Measurements from ENCODE around the gene DPCD.

DPCD gene

DNA sequence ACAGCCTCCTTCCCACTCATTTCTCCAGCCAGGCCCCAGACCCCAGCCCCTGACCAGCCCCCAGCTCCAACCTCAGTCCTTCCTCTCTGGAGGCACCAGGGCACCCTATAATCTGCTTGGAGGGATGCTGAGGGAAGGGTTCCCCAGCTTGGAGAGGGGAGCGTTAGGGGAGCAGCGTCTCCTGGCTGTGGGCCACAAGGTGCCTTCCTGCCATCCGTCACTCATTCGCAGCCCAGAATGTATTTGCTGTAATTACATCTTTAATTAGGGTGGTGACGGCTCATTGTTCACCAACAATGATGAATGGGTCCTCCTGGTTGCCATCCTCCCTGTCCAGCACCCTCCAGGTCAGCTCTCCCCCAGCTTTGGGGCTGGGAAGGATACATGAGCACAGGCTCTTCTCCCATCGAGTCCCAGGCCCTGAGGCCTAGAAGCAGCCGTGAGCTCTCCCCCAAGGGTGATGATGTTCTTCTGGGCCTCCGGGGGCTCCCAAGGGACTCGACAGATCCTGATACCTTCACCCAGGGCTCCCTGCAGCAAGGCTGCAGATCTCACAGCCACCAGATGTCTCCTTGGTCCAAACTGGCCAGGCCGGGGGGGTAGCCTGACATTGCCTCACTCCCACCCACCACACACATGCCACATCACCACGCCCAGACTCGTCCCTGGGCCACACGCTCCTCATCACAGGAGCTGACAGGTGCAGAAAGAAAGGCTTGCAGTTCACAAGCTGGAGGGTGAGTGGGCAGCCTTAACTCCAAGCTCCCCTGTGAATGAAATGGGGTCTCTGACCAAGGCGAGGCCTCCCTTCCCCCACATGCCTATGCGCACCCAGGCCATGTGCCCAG is 26.8 kb upstream of the DPCD start:
- Histone ChIP-seq H3K9ac (ENCODE audit: low read length) (no peak overlapping the region), H3K9me3 (ENCODE audit: control insufficient read depth, insufficient read depth, low read depth, low read length) (no peaks in the 10 kb centered on the region), H3K27ac (ENCODE audit: low read depth, low read length) (no peak overlapping the region), H3K36me3 (ENCODE audit: control insufficient read depth, insufficient read depth, low read length) (no peaks in the 10 kb centered on the region), H3K4me1 (ENCODE audit: control insufficient read depth, insufficient read depth, low read length) (peaks cover 13% of the 10 kb centered on the region), H3K4me3 (ENCODE audit: low read depth, low read length) (no peak overlapping the region), H3K27me3 (ENCODE audit: control insufficient read depth, insufficient read depth, low read length) (peaks cover 15% of the 10 kb centered on the region)

DNA sequence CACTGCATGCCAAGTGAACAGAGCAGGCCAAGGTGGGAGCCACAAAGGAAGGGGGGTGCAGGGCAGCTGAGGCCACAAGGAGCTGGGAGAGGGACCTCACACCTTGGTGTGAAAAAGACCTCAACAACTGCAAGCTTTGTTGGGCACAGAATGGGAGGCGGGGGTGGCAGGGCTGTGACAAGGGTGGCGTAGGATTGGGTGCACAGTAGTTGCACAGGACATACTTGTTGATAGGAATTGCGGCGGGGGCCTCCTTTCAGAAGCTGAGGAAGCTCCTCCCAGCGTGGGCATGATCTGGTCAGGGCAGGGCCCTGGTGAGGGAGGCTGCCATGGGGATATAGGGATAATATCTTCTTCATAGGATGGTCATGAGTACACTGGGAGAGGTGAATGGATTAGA is 25.9 kb upstream of the DPCD start:
- no peak overlapping the region for H3K4me3 ChIP-seq (ENCODE audit: low read depth, low read length)
- peaks cover 14% of the 10 kb centered on the region for H3K4me1 ChIP-seq (ENCODE audit: control insufficient read depth, insufficient read depth, low read length)
- H3K27me3 ChIP-seq (ENCODE audit: control insufficient read depth, insufficient read depth, low read length): peaks cover 24% of the 10 kb centered on the region
- H3K36me3 ChIP-seq (ENCODE audit: control insufficient read depth, insufficient read depth, low read length): no peaks in the 10 kb centered on the region
- H3K27ac ChIP-seq (ENCODE audit: low read depth, low read length): no peak overlapping the region
- no peaks in the 10 kb centered on the region for H3K9me3 ChIP-seq (ENCODE audit: control insufficient read depth, insufficient read depth, low read depth, low read length)
- H3K9ac ChIP-seq (ENCODE audit: low read length): no peak overlapping the region

DNA sequence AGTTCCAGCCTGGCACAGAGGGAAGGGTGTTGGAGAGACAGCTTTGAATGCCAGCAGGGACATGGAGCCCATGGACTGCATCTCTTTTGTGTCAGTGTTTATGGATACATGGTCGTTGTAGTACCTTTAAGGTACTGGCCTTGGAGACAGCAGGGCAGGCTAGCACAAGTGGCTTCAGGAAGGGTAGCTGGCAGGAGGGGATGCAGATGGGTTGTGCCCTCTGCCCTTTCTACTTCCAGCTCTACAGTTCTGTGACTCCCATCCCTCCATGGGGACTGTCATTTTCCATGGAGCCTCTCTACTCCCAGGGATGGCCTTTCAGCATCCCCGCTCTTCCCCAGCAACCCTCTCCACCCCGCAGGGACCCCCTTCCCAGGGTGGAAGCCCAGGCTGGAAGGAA is 25.1 kb upstream of the DPCD start:
- H3K36me3 ChIP-seq (ENCODE audit: control insufficient read depth, insufficient read depth, low read length): no peaks in the 10 kb centered on the region
- peaks cover 10% of the 10 kb centered on the region for H3K4me1 ChIP-seq (ENCODE audit: control insufficient read depth, insufficient read depth, low read length)
- no peak overlapping the region for H3K9ac ChIP-seq (ENCODE audit: low read length)

DNA sequence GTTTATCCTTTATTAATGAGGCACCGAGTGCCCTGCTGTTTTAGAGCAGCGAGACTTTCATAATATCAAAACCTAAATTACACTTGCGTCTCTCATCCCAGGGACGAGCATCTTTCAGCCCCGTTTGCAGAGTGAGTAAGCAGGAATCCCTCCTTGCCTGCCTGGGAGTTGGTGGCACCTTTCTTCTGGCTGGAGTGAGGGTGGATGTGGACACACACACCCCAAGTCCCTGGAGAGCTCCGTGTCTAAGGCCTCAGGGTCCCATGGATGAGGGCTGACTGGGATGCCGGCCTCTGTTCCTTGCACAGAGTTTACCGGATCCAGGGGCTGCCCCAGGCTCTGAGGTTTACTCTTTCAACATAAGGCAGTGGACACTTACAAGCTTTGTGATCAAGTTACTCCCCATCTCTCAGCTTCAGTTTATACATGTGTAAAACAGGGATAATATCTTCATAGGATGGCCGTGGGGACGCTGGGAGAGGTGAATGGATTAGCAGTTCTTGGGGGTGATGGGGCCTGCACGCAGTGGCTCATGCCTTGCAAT is 24.6 kb upstream of the DPCD start:
- Histone ChIP-seq H3K4me3 (ENCODE audit: low read depth, low read length) (no peak overlapping the region), H3K36me3 (ENCODE audit: control insufficient read depth, insufficient read depth, low read length) (no peaks in the 10 kb centered on the region), H3K4me1 (ENCODE audit: control insufficient read depth, insufficient read depth, low read length) (peaks cover 5% of the 10 kb centered on the region), H3K9ac (ENCODE audit: low read length) (no peak overlapping the region), H3K27me3 (ENCODE audit: control insufficient read depth, insufficient read depth, low read length) (peaks cover 38% of the 10 kb centered on the region), H3K9me3 (ENCODE audit: control insufficient read depth, insufficient read depth, low read depth, low read length) (no peaks in the 10 kb centered on the region), H3K27ac (ENCODE audit: low read depth, low read length) (no peak overlapping the region)

More for the DNA sequence above, 25.1 kb upstream of the DPCD start:
- no peaks in the 10 kb centered on the region for H3K9me3 ChIP-seq (ENCODE audit: control insufficient read depth, insufficient read depth, low read depth, low read length)
- H3K27ac ChIP-seq (ENCODE audit: low read depth, low read length): no peak overlapping the region
- H3K4me3 ChIP-seq (ENCODE audit: low read depth, low read length): no peak overlapping the region
- H3K27me3 ChIP-seq (ENCODE audit: control insufficient read depth, insufficient read depth, low read length): peaks cover 32% of the 10 kb centered on the region

DNA sequence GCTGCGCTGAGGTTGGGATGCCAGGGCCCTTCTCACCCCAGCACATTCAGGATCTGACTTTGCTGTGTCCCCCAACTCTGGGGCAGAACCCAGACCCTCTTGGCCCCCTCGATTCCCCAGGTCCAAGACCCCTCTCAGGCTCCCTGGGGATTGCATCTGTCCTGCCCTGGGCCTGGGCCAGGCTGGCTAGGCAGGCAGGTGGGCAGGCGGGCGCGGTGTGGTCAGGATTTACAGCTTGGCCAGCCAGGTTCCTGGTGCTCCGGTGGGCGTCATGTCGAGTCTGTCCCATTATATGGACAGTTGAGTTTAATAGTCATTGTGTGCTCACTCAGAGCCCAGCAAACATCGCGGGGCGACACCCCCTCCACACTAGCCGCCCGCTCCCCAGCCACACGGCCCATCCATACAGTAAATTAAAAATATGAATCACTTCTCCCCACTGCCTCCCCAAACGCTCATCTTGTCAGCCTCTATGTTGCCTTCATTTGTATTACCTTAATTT is 23.6 kb upstream of the DPCD start:
- H3K27me3 ChIP-seq (ENCODE audit: control insufficient read depth, insufficient read depth, low read length): peaks cover 47% of the 10 kb centered on the region
- H3K9me3 ChIP-seq (ENCODE audit: control insufficient read depth, insufficient read depth, low read depth, low read length): no peaks in the 10 kb centered on the region
- H3K4me3 ChIP-seq (ENCODE audit: low read depth, low read length): no peak overlapping the region
- no peak overlapping the region for H3K9ac ChIP-seq (ENCODE audit: low read length)
- H3K4me1 ChIP-seq (ENCODE audit: control insufficient read depth, insufficient read depth, low read length): peaks cover 3% of the 10 kb centered on the region; the same call in 1 of the 2 replicates
- H3K27ac ChIP-seq (ENCODE audit: low read depth, low read length): no peak overlapping the region
- no peaks in the 10 kb centered on the region for H3K36me3 ChIP-seq (ENCODE audit: control insufficient read depth, insufficient read depth, low read length)

DNA sequence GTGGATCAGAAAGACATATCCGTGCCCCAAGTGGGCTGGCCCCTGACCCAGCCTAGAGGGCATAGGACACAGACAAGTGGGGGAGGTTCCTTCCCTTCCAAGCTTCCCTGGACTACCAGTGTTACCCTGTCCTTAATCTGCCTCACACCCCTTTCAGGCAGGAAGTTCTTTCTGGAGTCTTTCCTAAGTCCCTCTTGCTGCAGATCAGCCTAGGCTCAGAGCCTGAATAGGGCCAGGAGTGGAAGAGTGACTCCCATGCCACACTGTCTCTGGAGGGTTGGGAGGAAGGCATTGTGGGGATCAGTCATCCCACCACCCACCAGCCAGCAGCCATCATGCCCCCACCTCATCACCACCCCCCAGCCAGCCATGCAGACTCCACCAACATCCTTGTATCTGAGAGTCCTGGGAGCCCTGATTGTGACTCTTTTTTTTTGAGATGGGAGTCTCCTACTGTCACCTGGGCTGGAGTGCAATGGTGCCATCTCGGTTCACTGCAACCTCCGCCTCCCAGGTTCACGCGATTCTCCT is 22.7 kb upstream of the DPCD start:
- Histone ChIP-seq H3K9me3 (ENCODE audit: control insufficient read depth, insufficient read depth, low read depth, low read length) (no peaks in the 10 kb centered on the region), H3K4me3 (ENCODE audit: low read depth, low read length) (no peak overlapping the region), H3K36me3 (ENCODE audit: control insufficient read depth, insufficient read depth, low read length) (no peaks in the 10 kb centered on the region), H3K27ac (ENCODE audit: low read depth, low read length) (no peak overlapping the region), H3K4me1 (ENCODE audit: control insufficient read depth, insufficient read depth, low read length) (peaks cover 3% of the 10 kb centered on the region), H3K9ac (ENCODE audit: low read length) (no peak overlapping the region), H3K27me3 (ENCODE audit: control insufficient read depth, insufficient read depth, low read length) (peaks cover 54% of the 10 kb centered on the region)

DNA sequence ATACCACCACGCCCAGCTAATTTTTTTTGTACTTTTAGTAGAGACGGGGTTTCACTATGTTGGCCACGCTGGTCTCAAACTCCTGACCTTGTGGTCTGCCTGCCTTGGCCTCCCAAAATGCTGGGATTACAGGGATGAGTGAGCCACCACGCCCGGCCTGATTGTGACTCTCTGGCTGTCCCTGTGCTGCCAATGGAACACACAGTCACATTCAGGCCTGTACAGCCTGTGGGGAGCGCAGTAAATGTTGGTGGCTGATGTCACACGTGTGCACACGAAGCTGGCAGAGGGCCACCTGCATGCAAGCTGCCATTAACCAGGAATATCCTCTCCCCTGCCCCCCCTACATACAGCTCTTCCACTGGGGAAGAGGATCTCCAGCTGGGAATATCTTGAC is 22.2 kb upstream of the DPCD start:
- peaks cover 59% of the 10 kb centered on the region for H3K27me3 ChIP-seq (ENCODE audit: control insufficient read depth, insufficient read depth, low read length)
- H3K4me3 ChIP-seq (ENCODE audit: low read depth, low read length): peak overlapping the region; percentile 25; the same call in 1 of the 2 replicates
- no peaks in the 10 kb centered on the region for H3K36me3 ChIP-seq (ENCODE audit: control insufficient read depth, insufficient read depth, low read length)
- H3K9me3 ChIP-seq (ENCODE audit: control insufficient read depth, insufficient read depth, low read depth, low read length): no peaks in the 10 kb centered on the region
- no peak overlapping the region for H3K27ac ChIP-seq (ENCODE audit: low read depth, low read length)
- H3K4me1 ChIP-seq (ENCODE audit: control insufficient read depth, insufficient read depth, low read length): peaks cover 8% of the 10 kb centered on the region
- H3K9ac ChIP-seq (ENCODE audit: low read length): no peak overlapping the region

DNA sequence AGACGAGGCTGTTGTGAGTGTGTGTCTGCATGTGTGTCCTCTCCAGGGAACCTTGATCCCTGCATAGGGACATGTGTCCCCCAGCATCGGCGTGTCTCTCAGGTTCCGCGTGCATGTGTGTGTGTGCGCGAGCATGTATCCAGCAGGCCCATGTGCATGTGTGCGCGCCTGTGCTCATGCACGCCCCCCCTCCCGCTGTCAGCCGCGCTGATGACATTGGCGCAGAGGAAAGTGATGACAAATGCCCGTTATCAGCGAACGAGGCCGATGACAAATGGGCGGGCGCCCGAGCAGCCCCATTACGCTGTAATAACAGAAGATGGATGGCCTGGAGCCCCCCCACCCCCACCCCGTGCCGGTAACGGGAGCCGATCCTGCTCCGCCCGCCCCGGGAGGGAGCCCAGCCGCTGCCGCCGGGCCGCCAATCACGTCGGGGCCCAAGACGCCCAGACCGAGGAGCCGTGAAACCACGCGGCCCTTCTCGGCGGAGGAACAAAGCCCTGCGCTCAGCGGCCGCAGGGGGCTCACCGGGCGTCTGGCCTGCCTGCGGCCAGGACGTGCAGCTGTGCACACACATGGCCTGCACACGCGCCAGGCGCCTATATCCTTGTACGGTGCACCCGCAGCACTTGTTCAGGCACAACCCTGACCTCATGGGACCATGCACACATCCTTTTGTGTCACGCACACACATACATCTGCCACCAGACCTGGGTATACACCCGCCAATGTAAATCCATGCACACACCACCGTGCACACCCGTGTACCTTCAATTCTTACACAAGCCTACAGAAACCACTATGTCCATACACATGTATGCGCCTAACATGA is 21.6 kb upstream of the DPCD start:
- H3K4me3 ChIP-seq (ENCODE audit: low read depth, low read length): peak overlapping the region; percentile 25

DNA sequence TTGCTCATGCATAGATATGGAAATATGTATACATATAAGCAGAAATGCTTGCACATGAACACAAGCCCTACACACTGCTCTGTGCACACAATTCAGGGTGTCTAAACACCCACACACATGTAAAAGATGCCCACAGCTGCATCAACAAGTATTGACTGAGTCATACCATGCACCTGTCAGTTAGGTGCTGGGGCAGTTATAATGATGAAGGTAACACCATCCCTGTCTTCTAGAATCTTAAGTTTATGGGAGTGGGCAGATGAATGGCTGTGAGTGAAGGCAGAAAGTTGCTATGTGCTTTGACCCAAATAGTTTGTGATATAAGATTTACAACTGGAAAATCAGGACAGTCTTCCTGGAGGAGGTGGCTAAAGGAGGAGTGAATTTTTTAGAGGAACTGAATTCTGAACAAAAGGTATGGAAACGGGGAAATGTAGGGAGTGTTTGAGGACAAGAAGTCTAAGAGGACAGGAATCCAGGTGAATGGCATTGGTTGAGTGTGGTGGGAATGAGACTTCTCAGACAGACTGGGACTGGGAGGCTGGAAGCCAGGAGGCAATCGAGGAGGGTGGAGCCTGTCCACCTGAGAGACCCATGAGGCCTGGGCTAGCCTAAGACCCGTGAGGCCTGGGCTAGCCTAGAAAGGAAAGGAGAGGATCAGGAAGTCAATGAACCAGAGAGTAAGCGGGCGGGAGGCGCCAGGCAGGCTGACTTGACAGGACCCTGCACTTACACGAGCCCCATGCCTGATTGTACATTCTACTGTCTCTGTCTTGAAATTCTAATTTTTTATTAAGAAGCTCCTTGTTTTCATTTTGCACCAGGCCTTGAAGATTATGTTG is 20.7 kb upstream of the DPCD start:
- H3K4me1 ChIP-seq (ENCODE audit: control insufficient read depth, insufficient read depth, low read length): peaks cover 11% of the 10 kb centered on the region
- no peak overlapping the region for H3K27ac ChIP-seq (ENCODE audit: low read depth, low read length)
- H3K27me3 ChIP-seq (ENCODE audit: control insufficient read depth, insufficient read depth, low read length): peaks cover 72% of the 10 kb centered on the region
- no peak overlapping the region for H3K9ac ChIP-seq (ENCODE audit: low read length)
- no peaks in the 10 kb centered on the region for H3K9me3 ChIP-seq (ENCODE audit: control insufficient read depth, insufficient read depth, low read depth, low read length)
- H3K36me3 ChIP-seq (ENCODE audit: control insufficient read depth, insufficient read depth, low read length): no peaks in the 10 kb centered on the region
- no peak overlapping the region for H3K4me3 ChIP-seq (ENCODE audit: low read depth, low read length)

More for the DNA sequence above, 21.6 kb upstream of the DPCD start:
- no peak overlapping the region for H3K9ac ChIP-seq (ENCODE audit: low read length)
- H3K4me1 ChIP-seq (ENCODE audit: control insufficient read depth, insufficient read depth, low read length): peaks cover 11% of the 10 kb centered on the region
- H3K9me3 ChIP-seq (ENCODE audit: control insufficient read depth, insufficient read depth, low read depth, low read length): no peaks in the 10 kb centered on the region
- H3K36me3 ChIP-seq (ENCODE audit: control insufficient read depth, insufficient read depth, low read length): no peaks in the 10 kb centered on the region
- H3K27ac ChIP-seq (ENCODE audit: low read depth, low read length): no peak overlapping the region
- H3K27me3 ChIP-seq (ENCODE audit: control insufficient read depth, insufficient read depth, low read length): peaks cover 66% of the 10 kb centered on the region

DNA sequence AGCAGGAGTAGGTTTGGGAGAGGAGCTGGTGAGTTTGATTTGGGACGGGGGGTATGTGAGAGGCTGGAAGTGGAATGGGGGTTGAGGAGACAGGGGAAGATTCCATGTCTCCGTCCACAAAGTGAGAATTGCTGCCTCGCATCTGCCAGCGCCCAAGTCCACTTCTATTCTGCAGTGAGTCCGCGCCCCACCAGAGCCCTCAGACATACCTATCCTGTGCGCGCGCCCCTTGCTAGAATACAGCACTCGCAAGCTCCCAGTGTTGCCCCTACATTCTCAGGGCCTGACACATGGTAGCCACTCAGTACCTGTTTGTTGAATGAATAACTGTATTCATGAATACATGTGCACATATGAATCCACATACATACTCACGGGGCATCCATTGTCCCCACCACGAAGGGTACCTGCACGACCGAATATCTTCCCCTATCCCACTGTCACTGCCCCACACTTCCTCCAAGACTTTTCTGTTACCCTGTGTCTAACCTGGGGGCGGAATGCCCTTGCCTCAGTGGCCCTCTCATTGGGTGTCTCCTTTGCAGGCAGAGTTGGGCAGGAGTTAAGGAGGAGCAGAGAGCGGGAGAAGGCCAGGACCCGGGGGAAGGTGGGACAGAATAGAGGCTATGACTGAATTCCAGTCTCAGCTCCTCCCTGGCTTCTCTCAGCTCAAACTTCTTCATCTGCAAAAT is 19.9 kb upstream of the DPCD start:
- no peaks in the 10 kb centered on the region for H3K9me3 ChIP-seq (ENCODE audit: control insufficient read depth, insufficient read depth, low read depth, low read length)
- H3K4me3 ChIP-seq (ENCODE audit: low read depth, low read length): no peak overlapping the region
- peaks cover 11% of the 10 kb centered on the region for H3K4me1 ChIP-seq (ENCODE audit: control insufficient read depth, insufficient read depth, low read length)
- no peaks in the 10 kb centered on the region for H3K36me3 ChIP-seq (ENCODE audit: control insufficient read depth, insufficient read depth, low read length)
- H3K27ac ChIP-seq (ENCODE audit: low read depth, low read length): no peak overlapping the region
- no peak overlapping the region for H3K9ac ChIP-seq (ENCODE audit: low read length)
- H3K27me3 ChIP-seq (ENCODE audit: control insufficient read depth, insufficient read depth, low read length): peaks cover 79% of the 10 kb centered on the region
